ENCODE results near the gene AUTS2.

AUTS2 gene

GRCh38 chr7:70505468-70505867 lies 907.2 kb downstream of the AUTS2 start:
- Histone ChIP-seq H3K4me1 (ENCODE audit: control insufficient read depth in 5 of 5, insufficient read depth in 5 of 5, low read length in 5 of 5) (peaks cover 0 to 2% (median 0%) of the 10 kb centered on the region in 5 donors), H3K36me3 (ENCODE audit: control insufficient read depth in 5 of 5, insufficient read depth in 5 of 5, low read length in 5 of 5) (no peaks in the 10 kb centered on the region), H3K9ac (ENCODE audit: low read length in 5 of 5) (no peak overlapping the region), H3K27ac (ENCODE audit: low read depth, low read length) (no peak overlapping the region), H3K27me3 (ENCODE audit: control insufficient read depth in 5 of 5, insufficient read depth in 4 of 5, low read length in 5 of 5) (no peaks in the 10 kb centered on the region), H3K4me3 (ENCODE audit: low read depth in 1 of 5, low read length in 5 of 5) (no peak overlapping the region), H3K9me3 (ENCODE audit: control insufficient read depth in 5 of 5, low read length in 5 of 5) (no peaks in the 10 kb centered on the region)

- Histone ChIP-seq H3K9ac (ENCODE audit: low read length in 5 of 5) (no peak overlapping the region), H3K27ac (ENCODE audit: low read depth, low read length) (no peak overlapping the region), H3K4me3 (ENCODE audit: low read depth in 1 of 5, low read length in 5 of 5) (no peak overlapping the region), H3K4me1 (ENCODE audit: control insufficient read depth in 5 of 5, insufficient read depth in 5 of 5, low read length in 5 of 5) (peaks cover 0 to 2% (median 0%) of the 10 kb centered on the region in 5 donors), H3K27me3 (ENCODE audit: control insufficient read depth in 5 of 5, insufficient read depth in 4 of 5, low read length in 5 of 5) (no peaks in the 10 kb centered on the region), H3K36me3 (ENCODE audit: control insufficient read depth in 5 of 5, insufficient read depth in 5 of 5, low read length in 5 of 5) (no peaks in the 10 kb centered on the region), H3K9me3 (ENCODE audit: control insufficient read depth in 5 of 5, low read length in 5 of 5) (no peaks in the 10 kb centered on the region)
Measured at GRCh38 chr7:70505886-70506285, 907.6 kb downstream of the AUTS2 start.

GRCh38 chr7:70506434-70506833 lies 908.2 kb downstream of the AUTS2 start:
- no peaks in the 10 kb centered on the region for H3K27me3 ChIP-seq (ENCODE audit: control insufficient read depth in 5 of 5, insufficient read depth in 4 of 5, low read length in 5 of 5)
- no peaks in the 10 kb centered on the region for H3K9me3 ChIP-seq (ENCODE audit: control insufficient read depth in 5 of 5, low read length in 5 of 5)
- no peak overlapping the region for H3K27ac ChIP-seq (ENCODE audit: low read depth, low read length)
- peaks cover 0 to 2% (median 0%) of the 10 kb centered on the region in 5 donors for H3K4me1 ChIP-seq (ENCODE audit: control insufficient read depth in 5 of 5, insufficient read depth in 5 of 5, low read length in 5 of 5)
- no peak overlapping the region for H3K9ac ChIP-seq (ENCODE audit: low read length in 5 of 5)
- H3K36me3 ChIP-seq (ENCODE audit: control insufficient read depth in 5 of 5, insufficient read depth in 5 of 5, low read length in 5 of 5), result no peaks in the 10 kb centered on the region
- H3K4me3 ChIP-seq (ENCODE audit: low read depth in 1 of 5, low read length in 5 of 5), result no peak overlapping the region

GRCh38 chr7:70512144-70512543 lies 913.9 kb downstream of the AUTS2 start:
- peaks cover 0 to 2% (median 0%) of the 10 kb centered on the region in 5 donors for H3K4me1 ChIP-seq (ENCODE audit: control insufficient read depth in 5 of 5, insufficient read depth in 5 of 5, low read length in 5 of 5)
- no peaks in the 10 kb centered on the region for H3K27me3 ChIP-seq (ENCODE audit: control insufficient read depth in 5 of 5, insufficient read depth in 4 of 5, low read length in 5 of 5)
- H3K4me3 ChIP-seq (ENCODE audit: low read depth in 1 of 5, low read length in 5 of 5), result no peak overlapping the region
- no peaks in the 10 kb centered on the region for H3K9me3 ChIP-seq (ENCODE audit: control insufficient read depth in 5 of 5, low read length in 5 of 5)
- no peak overlapping the region for H3K27ac ChIP-seq (ENCODE audit: low read depth, low read length)
- no peaks in the 10 kb centered on the region for H3K36me3 ChIP-seq (ENCODE audit: control insufficient read depth in 5 of 5, insufficient read depth in 5 of 5, low read length in 5 of 5)
- H3K9ac ChIP-seq (ENCODE audit: low read length in 5 of 5), result no peak overlapping the region

GRCh38 chr7:70512761-70513160 lies 914.5 kb downstream of the AUTS2 start:
- Histone ChIP-seq H3K27ac (ENCODE audit: low read depth, low read length) (no peak overlapping the region), H3K4me3 (ENCODE audit: low read depth in 1 of 5, low read length in 5 of 5) (no peak overlapping the region), H3K36me3 (ENCODE audit: control insufficient read depth in 5 of 5, insufficient read depth in 5 of 5, low read length in 5 of 5) (no peaks in the 10 kb centered on the region), H3K9me3 (ENCODE audit: control insufficient read depth in 5 of 5, low read length in 5 of 5) (no peaks in the 10 kb centered on the region), H3K9ac (ENCODE audit: low read length in 5 of 5) (no peak overlapping the region), H3K27me3 (ENCODE audit: control insufficient read depth in 5 of 5, insufficient read depth in 4 of 5, low read length in 5 of 5) (no peaks in the 10 kb centered on the region), H3K4me1 (ENCODE audit: control insufficient read depth in 5 of 5, insufficient read depth in 5 of 5, low read length in 5 of 5) (peaks cover 0 to 2% (median 0%) of the 10 kb centered on the region in 5 donors)

- peaks cover 0 to under 1% (median 0%) of the 10 kb centered on the region in 5 donors for H3K36me3 ChIP-seq (ENCODE audit: control insufficient read depth in 5 of 5, insufficient read depth in 5 of 5, low read length in 5 of 5)
- H3K4me1 ChIP-seq (ENCODE audit: control insufficient read depth in 5 of 5, insufficient read depth in 5 of 5, low read length in 5 of 5), result no peaks in the 10 kb centered on the region
- H3K9me3 ChIP-seq (ENCODE audit: control insufficient read depth in 5 of 5, low read length in 5 of 5), result no peaks in the 10 kb centered on the region
- no peaks in the 10 kb centered on the region for H3K27me3 ChIP-seq (ENCODE audit: control insufficient read depth in 5 of 5, insufficient read depth in 4 of 5, low read length in 5 of 5)
- no peak overlapping the region for H3K27ac ChIP-seq (ENCODE audit: low read depth, low read length)
- H3K9ac ChIP-seq (ENCODE audit: low read length in 5 of 5), result no peak overlapping the region
- H3K4me3 ChIP-seq (ENCODE audit: low read depth in 1 of 5, low read length in 5 of 5), result no peak overlapping the region
Measured at GRCh38 chr7:70520611-70521010, 922.3 kb downstream of the AUTS2 start.

- Histone ChIP-seq H3K4me1 (ENCODE audit: control insufficient read depth in 5 of 5, insufficient read depth in 5 of 5, low read length in 5 of 5) (no peaks in the 10 kb centered on the region), H3K9me3 (ENCODE audit: control insufficient read depth in 5 of 5, low read length in 5 of 5) (no peaks in the 10 kb centered on the region), H3K27ac (ENCODE audit: low read depth, low read length) (no peak overlapping the region), H3K4me3 (ENCODE audit: low read depth in 1 of 5, low read length in 5 of 5) (no peak overlapping the region), H3K9ac (ENCODE audit: low read length in 5 of 5) (no peak overlapping the region), H3K27me3 (ENCODE audit: control insufficient read depth in 5 of 5, insufficient read depth in 4 of 5, low read length in 5 of 5) (no peaks in the 10 kb centered on the region), H3K36me3 (ENCODE audit: control insufficient read depth in 5 of 5, insufficient read depth in 5 of 5, low read length in 5 of 5) (peaks cover 0 to 6% (median 0%) of the 10 kb centered on the region in 5 donors)
Measured at GRCh38 chr7:70523249-70523988, 925.1 kb downstream of the AUTS2 start.

- no peak overlapping the region for H3K27ac ChIP-seq (ENCODE audit: low read depth, low read length)
- no peaks in the 10 kb centered on the region for H3K4me1 ChIP-seq (ENCODE audit: control insufficient read depth in 5 of 5, insufficient read depth in 5 of 5, low read length in 5 of 5)
- no peaks in the 10 kb centered on the region for H3K9me3 ChIP-seq (ENCODE audit: control insufficient read depth in 5 of 5, low read length in 5 of 5)
- no peak overlapping the region for H3K4me3 ChIP-seq (ENCODE audit: low read depth in 1 of 5, low read length in 5 of 5)
- peaks cover 0 to 6% (median 0%) of the 10 kb centered on the region in 5 donors for H3K36me3 ChIP-seq (ENCODE audit: control insufficient read depth in 5 of 5, insufficient read depth in 5 of 5, low read length in 5 of 5)
- no peaks in the 10 kb centered on the region for H3K27me3 ChIP-seq (ENCODE audit: control insufficient read depth in 5 of 5, insufficient read depth in 4 of 5, low read length in 5 of 5)
- H3K9ac ChIP-seq (ENCODE audit: low read length in 5 of 5), result no peak overlapping the region
Measured at GRCh38 chr7:70523989-70524351, 925.7 kb downstream of the AUTS2 start.

GRCh38 chr7:70525991-70526390 lies 927.7 kb downstream of the AUTS2 start:
- H3K4me1 ChIP-seq (ENCODE audit: control insufficient read depth in 5 of 5, insufficient read depth in 5 of 5, low read length in 5 of 5), result no peaks in the 10 kb centered on the region
- H3K9ac ChIP-seq (ENCODE audit: low read length in 5 of 5), result no peak overlapping the region
- no peak overlapping the region for H3K27ac ChIP-seq (ENCODE audit: low read depth, low read length)
- no peak overlapping the region for H3K4me3 ChIP-seq (ENCODE audit: low read depth in 1 of 5, low read length in 5 of 5)
- no peaks in the 10 kb centered on the region for H3K27me3 ChIP-seq (ENCODE audit: control insufficient read depth in 5 of 5, insufficient read depth in 4 of 5, low read length in 5 of 5)
- no peaks in the 10 kb centered on the region for H3K9me3 ChIP-seq (ENCODE audit: control insufficient read depth in 5 of 5, low read length in 5 of 5)
- peaks cover 0 to 6% (median 0%) of the 10 kb centered on the region in 5 donors for H3K36me3 ChIP-seq (ENCODE audit: control insufficient read depth in 5 of 5, insufficient read depth in 5 of 5, low read length in 5 of 5)

- Histone ChIP-seq H3K4me1 (ENCODE audit: control insufficient read depth in 5 of 5, insufficient read depth in 5 of 5, low read length in 5 of 5) (no peaks in the 10 kb centered on the region), H3K36me3 (ENCODE audit: control insufficient read depth in 5 of 5, insufficient read depth in 5 of 5, low read length in 5 of 5) (peaks cover 0 to 6% (median 0%) of the 10 kb centered on the region in 5 donors), H3K4me3 (ENCODE audit: low read depth in 1 of 5, low read length in 5 of 5) (no peak overlapping the region), H3K9me3 (ENCODE audit: control insufficient read depth in 5 of 5, low read length in 5 of 5) (no peaks in the 10 kb centered on the region), H3K9ac (ENCODE audit: low read length in 5 of 5) (no peak overlapping the region), H3K27me3 (ENCODE audit: control insufficient read depth in 5 of 5, insufficient read depth in 4 of 5, low read length in 5 of 5) (no peaks in the 10 kb centered on the region), H3K27ac (ENCODE audit: low read depth, low read length) (no peak overlapping the region)
Measured at GRCh38 chr7:70527520-70528115, 929.3 kb downstream of the AUTS2 start.
